Endothelial cell of umbilical vein (primary cell): ENCODE measurements around the gene AIG1. TPM values are rescaled to one million over a fixed set of nuclear protein-coding genes. Genes with fewer than 3 reads are reported as not detected.

ENCODE experiments used
- BruUV-seq: library from RNA; stranded (reverse); fragments of 400-500 nt; replicated peaks from 2 replicates; lab custom pipeline; 2021; lab: Mats Ljungman, UMichigan
- CTCF ChIA-PET: fragments of 300-600, 350-600 bp; sonication (Branson Sonifier 250); formaldehyde crosslinking; loops from one replicate; lab custom pipeline; 2021; ENCODE audit warnings: antibody characterized with exemption, inconsistent platforms; lab: Charles Lee
- POLR2A ChIA-PET: fragments of 300-600, 350-600 bp; sonication (Branson Sonifier 250); formaldehyde crosslinking; loops from one replicate; lab custom pipeline; 2021; ENCODE audit warnings: antibody characterized with exemption, inconsistent platforms; lab: Charles Lee
- DNase-seq: peaks from one replicate; pipeline ENCODE4 v3.0.0-alpha.2; 2011; ENCODE audit warnings: low read depth, low spot score
- FAIRE-seq: peaks from 2 replicates; lab custom pipeline; 2011; peaks lifted over from hg19 to GRCh38; lab: Jason Lieb, UNC
- H2AFZ ChIP-seq: 2 replicates; pipeline ENCODE4 v1.6.0; 2012; ENCODE audit warnings: low read depth, low read length, control low read depth, inconsistent platforms
- H3K27ac ChIP-seq: 2 replicates; pipeline ENCODE4 v1.5.1; 2011; ENCODE audit warnings: low read depth, mild to moderate bottlenecking, control low read depth, low read length, moderate library complexity; ENCODE audit not compliant: insufficient read depth
- H3K27me3 ChIP-seq, 2 experiments: 2 replicates each; pipeline versions ENCODE4 v1.6.0 to v1.6.1; 2011; ENCODE audit warnings: low read length in 2 of 2, mixed read lengths in 1 of 2; ENCODE audit not compliant: control insufficient read depth in 2 of 2, insufficient read depth in 2 of 2
- H3K36me3 ChIP-seq, 2 experiments: 2 replicates in 1 of 2; 3 replicates in 1 of 2; pipeline ENCODE4 v1.5.1; 2011; ENCODE audit warnings: low read length in 2 of 2, mild to moderate bottlenecking in 1 of 2, moderate library complexity in 1 of 2; ENCODE audit not compliant: control insufficient read depth in 2 of 2, insufficient read depth in 2 of 2; ENCODE audit errors: extremely low read depth in 1 of 2
- H3K4me1 ChIP-seq: 3 replicates; pipeline ENCODE4 v1.5.1; 2011; ENCODE audit warnings: mild to moderate bottlenecking, low read length; ENCODE audit not compliant: control insufficient read depth, insufficient read depth; ENCODE audit errors: extremely low read depth
- H3K4me2 ChIP-seq: 2 replicates; pipeline ENCODE4 v1.6.1; 2011; ENCODE audit warnings: low read length, control low read depth, mixed read lengths; ENCODE audit not compliant: insufficient read depth
- H3K4me3 ChIP-seq, 3 experiments: fragments of 200-600 bp in 1 of 3; sonication (generic), shearing (Covaris generic) in 1 of 3; replicated peaks in 1 of 3; 2 replicates each; pipeline ENCODE4 v1.5.1; 2011 to 2016; ENCODE audit warnings: control low read depth in 3 of 3, low read length in 3 of 3, mild to moderate bottlenecking in 2 of 3, inconsistent platforms in 1 of 3, low read depth in 1 of 3, moderate library complexity in 1 of 3; ENCODE audit not compliant: insufficient read depth in 1 of 3
- H3K79me2 ChIP-seq: 2 replicates; pipeline ENCODE4 v1.6.0; 2012; ENCODE audit warnings: low read length, inconsistent platforms; ENCODE audit not compliant: control insufficient read depth, insufficient read depth
- H3K9ac ChIP-seq: replicated peaks from 2 replicates; pipeline ENCODE3; 2011; ENCODE audit warnings: low read length, control low read depth; ENCODE audit not compliant: insufficient read depth; ENCODE audit errors: extremely low read depth
- H3K9me1 ChIP-seq: replicated peaks from 3 replicates; pipeline ENCODE4 v1.6.0; 2011; ENCODE audit warnings: mild to moderate bottlenecking, low read length; ENCODE audit not compliant: control insufficient read depth, insufficient read depth; ENCODE audit errors: extremely low read depth
- H3K9me3 ChIP-seq: replicated peaks from 2 replicates; pipeline ENCODE4 v1.5.1; 2012; ENCODE audit warnings: low read length, inconsistent platforms; ENCODE audit not compliant: control insufficient read depth, insufficient read depth
- H4K20me1 ChIP-seq: replicated peaks from 2 replicates; pipeline ENCODE3; 2011; ENCODE audit warnings: mild to moderate bottlenecking, low read length; ENCODE audit not compliant: control insufficient read depth, insufficient read depth; ENCODE audit errors: extremely low read depth
- CTCF ChIP-seq, 2 donors: IDR thresholded peaks; 1 replicate in 1 of 2; 2 replicates in 1 of 2; pipeline ENCODE4 v1.5.1; 2011; ENCODE audit warnings: low read length in 2 of 2, mild to moderate bottlenecking in 2 of 2, moderate library complexity in 2 of 2, control low read depth in 1 of 2, inconsistent platforms in 1 of 2, low read depth in 1 of 2; ENCODE audit not compliant: insufficient read depth in 1 of 2; ENCODE audit errors: extremely low read depth in 1 of 2
- EZH2 ChIP-seq: IDR thresholded peaks from 2 replicates; pipeline ENCODE4 v1.6.1; 2012; ENCODE audit warnings: borderline replicate concordance, low read depth, mild to moderate bottlenecking, moderate library complexity, low read length, inconsistent platforms; ENCODE audit not compliant: severe bottlenecking
- FOS ChIP-seq: IDR thresholded peaks from 2 replicates; pipeline ENCODE4 v1.6.1; 2011; ENCODE audit warnings: mild to moderate bottlenecking, low read length, moderate library complexity, borderline replicate concordance; ENCODE audit not compliant: insufficient read depth
- GATA2 ChIP-seq: IDR thresholded peaks from 2 replicates; pipeline ENCODE4 v1.7.0; 2011; ENCODE audit warnings: low read depth, mild to moderate bottlenecking, moderate library complexity, mixed read lengths, low read length; ENCODE audit not compliant: insufficient read length, insufficient read depth
- JUN ChIP-seq: IDR thresholded peaks from 2 replicates; pipeline ENCODE4 v1.6.1; 2011; ENCODE audit warnings: borderline replicate concordance, low read depth; ENCODE audit not compliant: insufficient read length, insufficient read depth
- MAX ChIP-seq: IDR thresholded peaks from 2 replicates; pipeline ENCODE4 v1.6.1; 2011; ENCODE audit not compliant: insufficient read depth, insufficient read length
- MYC ChIP-seq: IDR thresholded peaks from one replicate; pipeline ENCODE4 v1.6.1; 2011; ENCODE audit warnings: mild to moderate bottlenecking, low read depth, low read length
- POLR2A ChIP-seq: IDR thresholded peaks from 2 replicates; pipeline ENCODE4 v1.6.1; 2012; ENCODE audit warnings: low read depth, mild to moderate bottlenecking, control low read depth, low read length
- POLR2AphosphoS5 ChIP-seq: IDR thresholded peaks from 2 replicates; pipeline ENCODE4 v1.6.1; 2012; ENCODE audit warnings: low read depth, mild to moderate bottlenecking, control low read depth, low read length, moderate library complexity; ENCODE audit not compliant: insufficient read depth
- dilution Hi-C: fragments of 300-500 bp; cut with MboI; formaldehyde crosslinking; loops from one replicate; pipeline ENCODE4 v1.15.0; 2019; ENCODE audit warnings: low sequenced_read_pairs; ENCODE audit not compliant: extremely low pct_ligation_motif_present
- intact Hi-C: fragments of 100-400 bp; cut with micrococcal nuclease; formaldehyde crosslinking; loops from one replicate; pipeline ENCODE4 v1.10.0; 2022
- polyA plus RNA-seq, 4 experiments: library from polyadenylated mRNA; depleted of rRNA in 3 of 4; stranded (reverse) in 3 of 4; unstranded in 1 of 4; fragments of >200 nt; gene quantifications; 2 replicates each; pipeline versions ENCODE4 v1.2.1 to v1.2.3, GENCODE V29; 2011 to 2012; ENCODE audit warnings: missing spikeins in 1 of 4
- total RNA-seq: library from RNA; stranded (reverse); gene quantifications from 2 replicates; pipeline ENCODE4 v1.2.3, GENCODE V29; 2021

The AIG1 gene
- total and polyA plus RNA-seq, 2 donors (not counting 3 experiments of a cell fraction or from before 2014, with no cell fraction given), result 17.7 to 22.7 TPM

- TF ChIP-seq JUN (no peak), EZH2 (no peak), POLR2AphosphoS5 (no peak), MAX (no peak), FOS (no peak), POLR2A (no peak), CTCF (IDR thresholded peaks at IDR 0.05; ENCODE audit: extremely low read depth in 1 of 2, insufficient read depth in 1 of 2, low read depth in 1 of 2, low read length in 2 of 2) (no peak), MYC (no peak), GATA2 (no peak)
- intact Hi-C loops (no loop called here), dilution Hi-C loops (no loop called here)
- Histone ChIP-seq H3K27ac (no peak overlapping the region), H3K4me1 (no peaks in the 10 kb centered on the region), H3K27me3 (no peaks in the 10 kb centered on the region), H3K4me2 (no peak overlapping the region), H3K79me2 (no peaks in the 10 kb centered on the region), H4K20me1 (no peaks in the 10 kb centered on the region), H3K9ac (no peak overlapping the region), H2AFZ (no peak overlapping the region), H3K9me1 (no peaks in the 10 kb centered on the region), H3K36me3 (no peaks in the 10 kb centered on the region), H3K9me3 (no peaks in the 10 kb centered on the region), H3K4me3 (no peak overlapping the region)
- ChIA-PET CTCF (interaction anchor here (1.5 kb wide), 1 partner anchor 10 kb away, joined by 3 read pairs; no protein-coding TSS in a partner anchor), POLR2A (no interaction called here)
- peak; percentile 35 for FAIRE-seq
- BruUV-seq, result no TSS peak
- DNase-seq, result no peak
Observed at GRCh38 chr6:143264986-143265764, 204.5 kb downstream of the AIG1 start.
